HG03432 (cell line): Measurements from ENCODE around the gene SMYD3.

Experiments
- ATAC-seq: cut with Tn5 transposase; IDR thresholded peaks from one replicate; pipeline ENCODE4 v1.9.1; 2021; ENCODE audit warnings: mild to moderate bottlenecking, moderate library complexity; ENCODE audit not compliant: unreplicated experiment

Gene SMYD3

DNA sequence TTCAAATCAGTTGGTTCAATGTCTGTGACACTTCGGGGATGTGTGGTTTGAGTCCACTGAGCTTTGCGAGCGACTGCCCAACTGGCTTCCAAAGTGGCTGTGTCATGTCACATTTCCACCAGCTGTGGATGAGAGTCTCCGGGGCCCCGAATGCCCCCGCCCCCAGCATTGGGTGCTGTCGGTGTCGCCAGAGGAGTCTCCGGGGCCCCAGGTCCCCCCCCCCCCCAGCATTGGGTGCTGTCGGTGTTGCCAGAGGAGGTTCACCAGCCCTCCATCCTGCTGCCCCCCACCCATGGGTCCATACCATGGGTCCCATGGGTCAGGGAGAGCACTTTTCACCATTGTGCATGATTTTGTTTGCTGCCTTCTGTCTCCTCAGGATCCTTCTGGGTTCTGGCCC, 9.0 kb upstream of the SMYD3 start:
- no peak for ATAC-seq

- ATAC-seq = no peak
Measured at GRCh38 chr1:246515390-246516005, 8.4 kb upstream of the SMYD3 start.

GRCh38 chr1:246513619-246514343, 6.7 kb upstream of the SMYD3 start:
- ATAC-seq = no peak

GRCh38 chr1:246513041-246513440, 6.0 kb upstream of the SMYD3 start:
- no peak for ATAC-seq

- no peak for ATAC-seq
Measured at GRCh38 chr1:246512635-246513034, 5.6 kb upstream of the SMYD3 start.

DNA sequence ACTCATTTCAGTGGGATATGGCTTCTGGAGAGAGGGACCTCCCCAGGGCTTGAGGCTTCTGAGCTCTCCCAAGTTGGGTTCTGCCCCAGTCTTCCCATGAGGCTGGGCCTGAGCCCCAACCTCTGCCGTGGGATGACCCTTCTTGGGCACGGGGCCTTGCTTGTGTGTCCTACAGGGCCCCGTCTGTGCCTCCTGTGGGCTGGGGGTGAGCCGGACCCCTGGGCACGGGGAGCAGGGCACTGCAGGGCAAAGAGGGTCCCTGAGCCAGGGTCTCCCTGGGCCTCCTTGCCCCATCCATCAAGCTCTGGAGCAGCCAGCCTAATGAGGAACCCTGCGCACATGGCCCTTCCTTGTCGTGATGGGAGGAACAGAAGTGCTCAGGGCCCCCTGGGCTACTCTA, 5.2 kb upstream of the SMYD3 start:
- ATAC-seq = no peak

DNA sequence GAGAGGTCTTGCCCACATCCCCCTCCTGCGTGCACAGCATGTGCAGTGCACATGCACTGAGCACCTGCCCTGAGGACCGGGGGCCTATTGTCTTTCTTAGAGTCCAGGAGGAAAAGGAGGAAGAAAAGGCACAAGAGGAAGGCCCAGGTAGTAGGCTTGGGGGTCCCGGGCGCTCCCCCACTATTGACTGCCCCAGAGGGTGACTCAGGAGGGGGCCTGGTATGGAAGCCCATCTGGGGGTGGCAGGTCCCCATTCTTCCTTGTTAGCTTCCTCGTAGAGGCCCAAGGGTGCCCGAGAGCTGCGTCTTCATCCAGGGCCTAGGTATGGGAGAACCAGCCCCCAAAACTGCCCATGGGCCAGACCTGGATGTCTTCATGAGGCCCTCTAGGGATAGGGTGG, 4.1 kb upstream of the SMYD3 start:
- no peak for ATAC-seq

DNA sequence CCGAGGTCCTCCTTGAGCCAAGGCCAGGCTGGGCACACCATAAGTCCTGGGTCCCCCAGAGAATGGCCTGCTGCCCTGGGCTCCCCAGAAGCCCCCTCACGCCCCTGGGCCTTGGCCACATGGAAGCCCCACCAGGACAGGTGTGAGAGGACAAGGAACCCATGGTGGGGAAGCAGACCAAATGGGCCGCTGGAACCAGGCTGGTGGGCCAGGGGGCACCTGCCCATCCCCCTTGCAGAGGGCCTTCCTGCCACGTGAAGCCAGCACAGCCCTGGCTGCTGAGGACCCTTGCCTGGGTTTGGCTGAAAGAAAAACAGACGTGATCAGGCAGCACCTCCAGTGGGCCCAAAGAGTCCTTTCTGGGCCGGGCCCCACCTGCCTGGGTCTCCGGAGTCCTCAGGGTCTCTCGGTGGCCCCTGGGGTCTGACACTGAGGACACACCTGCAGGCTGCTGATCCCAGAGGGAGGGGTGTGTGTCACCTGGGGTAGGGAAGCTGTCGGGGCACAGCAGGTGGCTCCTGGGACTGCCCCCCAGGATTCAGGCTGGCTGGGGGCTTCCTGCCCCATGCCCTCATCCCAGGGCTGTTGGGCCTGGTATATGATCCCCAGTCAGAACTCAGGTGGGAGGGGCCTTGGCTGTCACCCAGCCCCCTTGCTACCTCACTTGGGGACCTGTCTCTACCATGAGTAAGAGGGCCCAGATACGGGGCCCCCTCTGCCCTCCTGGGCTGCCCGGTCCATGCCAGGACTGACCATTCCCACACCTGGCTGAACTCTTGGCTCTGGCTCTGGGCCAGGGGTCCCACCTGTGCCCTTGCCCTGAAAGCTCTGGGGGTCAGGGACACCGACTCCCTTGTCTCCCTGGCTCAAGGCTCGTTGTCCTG, 3.3 kb upstream of the SMYD3 start:
- no peak for ATAC-seq

DNA sequence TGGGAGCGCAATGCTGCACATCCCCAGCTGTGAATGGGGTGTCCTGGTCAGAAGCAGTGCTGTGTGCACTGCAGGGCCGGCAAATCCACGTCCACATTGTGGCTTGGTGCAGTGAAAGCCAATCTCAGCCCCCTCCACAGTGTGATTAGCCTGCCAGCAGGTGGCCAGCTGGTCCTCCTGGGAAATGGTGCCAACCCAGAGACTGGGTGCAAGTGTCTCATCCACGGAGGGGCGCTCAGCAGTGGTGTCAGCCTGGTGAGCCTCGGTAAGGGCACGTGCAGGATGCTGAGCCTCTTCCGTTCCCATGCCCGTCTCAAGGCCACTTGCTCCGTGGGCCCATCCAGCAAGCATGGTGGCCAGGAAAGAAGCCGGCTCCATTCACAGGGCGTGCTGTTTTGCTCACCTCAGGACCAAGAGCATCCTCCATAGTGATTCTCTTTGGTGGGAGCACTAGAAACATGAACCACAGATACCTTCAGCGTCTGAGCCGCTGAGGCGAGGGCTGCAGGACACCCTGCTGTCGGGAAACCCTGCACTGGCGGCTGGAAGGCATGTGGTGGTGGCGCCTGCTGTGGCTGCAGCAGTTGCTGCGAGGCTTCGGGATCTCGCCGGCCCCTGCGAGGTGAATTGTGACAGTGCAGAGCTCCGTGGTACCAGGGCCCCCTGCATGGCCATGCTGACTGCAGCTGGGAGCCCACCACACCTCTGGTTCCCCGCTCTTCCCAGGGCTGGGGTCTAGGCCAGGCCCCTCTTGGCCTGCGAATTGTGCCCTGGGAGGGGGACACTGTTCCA, 2.0 kb upstream of the SMYD3 start:
- no peak for ATAC-seq

DNA sequence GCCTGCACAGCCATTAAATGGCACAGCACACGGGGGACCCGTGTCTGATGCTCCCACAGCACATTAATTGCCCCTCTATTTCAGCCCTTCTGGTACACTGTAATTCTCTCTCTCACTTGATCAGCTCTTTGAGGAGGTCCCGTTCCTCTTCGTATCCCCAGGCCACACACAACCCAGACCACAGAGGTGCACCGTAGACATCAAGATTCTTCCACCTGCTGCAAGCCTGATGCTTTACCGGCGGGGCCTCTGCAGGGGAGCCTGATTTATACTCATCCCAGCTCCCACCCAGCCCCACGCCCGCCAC, 759 bp downstream of the SMYD3 start:
- ATAC-seq = peak; percentile 14

GRCh38 chr1:246503341-246503740, 3.7 kb downstream of the SMYD3 start:
- no peak for ATAC-seq

GRCh38 chr1:246497331-246497915, 9.7 kb downstream of the SMYD3 start:
- peak; percentile 65 for ATAC-seq

- peak; percentile 62 for ATAC-seq
Measured at GRCh38 chr1:246492611-246493245, 14.4 kb downstream of the SMYD3 start.

DNA sequence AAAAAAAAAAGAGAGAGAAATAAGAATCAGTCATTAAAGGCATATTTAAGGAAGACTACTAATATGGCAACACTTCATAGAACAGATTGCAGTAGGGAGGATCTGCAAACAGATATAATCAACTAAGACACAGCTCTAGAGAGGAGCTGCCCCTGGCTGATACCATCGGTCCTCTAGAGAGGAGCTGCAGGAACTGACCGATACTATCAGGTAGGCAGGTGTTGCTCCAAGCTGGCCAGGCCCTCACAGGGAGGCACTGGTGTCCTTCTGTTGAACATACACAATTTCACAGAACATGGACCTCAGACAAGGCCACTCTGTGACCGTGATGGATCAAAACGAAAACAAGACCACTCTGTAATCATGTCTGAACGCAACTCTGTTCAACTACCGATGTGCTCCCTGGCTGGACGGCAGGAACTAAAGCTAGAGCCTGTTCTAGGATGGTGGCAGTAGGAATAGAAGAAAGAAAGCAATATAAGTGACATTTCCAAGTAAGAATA, 15.5 kb downstream of the SMYD3 start:
- no peak for ATAC-seq

DNA sequence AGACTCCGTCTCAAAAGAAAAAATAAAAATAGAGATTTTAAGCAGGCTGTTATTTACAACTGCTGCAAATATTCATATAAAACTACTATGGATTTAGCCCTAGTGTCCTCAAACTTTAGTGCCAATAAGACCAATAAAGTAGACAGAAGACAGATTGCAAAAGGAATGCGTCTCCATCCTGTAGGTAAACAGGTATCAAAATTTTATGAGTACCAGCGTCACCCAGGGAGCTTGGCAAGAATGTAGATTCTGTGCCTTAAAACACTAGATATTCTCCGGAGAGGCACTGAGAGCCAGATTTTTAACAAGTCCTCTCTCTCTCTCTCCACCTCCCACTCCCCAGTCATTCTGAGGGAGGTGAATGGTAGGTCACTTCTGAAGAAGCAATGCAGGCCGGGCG, 18.4 kb downstream of the SMYD3 start:
- no peak for ATAC-seq

GRCh38 chr1:246483569-246483933, 23.5 kb downstream of the SMYD3 start:
- ATAC-seq = no peak

DNA sequence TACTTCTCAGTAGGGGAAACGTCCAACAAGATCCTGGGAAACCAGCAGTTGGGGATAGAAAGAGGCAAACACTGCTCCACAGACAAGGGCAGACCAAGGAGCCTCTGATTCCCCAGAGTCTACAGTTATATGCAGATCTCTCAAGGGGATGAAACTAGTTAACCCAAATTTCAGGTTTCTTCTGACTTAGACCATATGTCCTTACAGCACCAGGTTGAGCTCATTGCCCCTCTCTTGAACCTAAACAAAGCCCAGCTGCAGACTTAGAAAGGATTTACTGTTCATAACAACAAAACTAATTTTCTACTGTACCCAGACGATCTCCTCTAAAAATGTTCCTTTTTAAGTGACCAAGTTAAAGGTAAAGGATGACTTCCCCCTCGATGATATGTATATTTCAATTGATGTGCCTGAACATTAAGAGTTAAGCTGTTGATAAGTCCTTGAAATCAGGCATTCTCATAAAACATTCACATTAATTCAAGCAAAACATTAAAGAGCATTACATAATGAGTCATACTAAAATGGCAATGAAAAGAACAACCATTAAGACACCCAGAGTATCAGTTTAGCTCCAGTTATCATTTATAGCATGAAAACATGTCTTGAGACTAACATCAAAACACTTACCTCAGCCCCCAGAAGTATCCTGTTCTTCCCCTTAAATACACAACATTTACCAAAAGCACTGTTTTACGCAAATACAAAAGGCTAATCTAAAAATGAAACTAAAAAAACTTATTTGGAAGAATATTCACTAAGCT, 24.1 kb downstream of the SMYD3 start:
- peak; percentile 58 for ATAC-seq

- ATAC-seq = no peak
Measured at GRCh38 chr1:246479061-246479460, 28.0 kb downstream of the SMYD3 start.

- ATAC-seq = no peak
Measured at GRCh38 chr1:246477634-246478033, 29.4 kb downstream of the SMYD3 start.
